Measurements from ENCODE around the gene SRP14. TPM values are rescaled to one million over a fixed set of nuclear protein-coding genes. Genes with fewer than 3 reads are reported as not detected.

Gene SRP14
- total RNA-seq, 1 experiment from 2014 or later, result 223 TPM

- H3K27me3 Mint-ChIP-seq (ENCODE audit: insufficient read depth, unreplicated experiment), result no peaks in the 10 kb centered on the region
- no peaks in the 10 kb centered on the region; the same call in 1 of the 2 replicates for H3K36me3 ChIP-seq (ENCODE audit: control insufficient read depth, insufficient read depth, low read length)
- no peaks in the 10 kb centered on the region for H3K9me3 Mint-ChIP-seq (ENCODE audit: unreplicated experiment)
- no peaks in the 10 kb centered on the region for H3K27me3 ChIP-seq (replicated peaks; ENCODE audit: control insufficient read depth, insufficient read depth, low read length)
- no peaks in the 10 kb centered on the region for H3K4me1 Mint-ChIP-seq (ENCODE audit: low read depth, unreplicated experiment)
- ChIA-PET POLR2A (no interaction called here), CTCF (interaction anchor here (0.9 kb wide), 1 partner anchor 142 kb away, joined by 3 read pairs; no protein-coding TSS in a partner anchor)
- no peaks in the 10 kb centered on the region for H3K9me3 ChIP-seq
- H3K4me3 ChIP-seq (ENCODE audit: low read depth, low read length), result no peak overlapping the region
- peak in 1 of 2 experiments; percentile 40 for DNase-seq
- peak; percentile 31 to 62 for TF ChIP-seq CTCF (IDR thresholded peaks at IDR 0.05; ENCODE audit: insufficient read depth in 1 of 2, low read depth in 1 of 2, low read length in 1 of 2, severe bottlenecking in 1 of 2, unreplicated experiment in 1 of 2)
- peaks cover 71% of the 10 kb centered on the region for H3K36me3 Mint-ChIP-seq (ENCODE audit: insufficient read depth, unreplicated experiment)
- H3K4me3 Mint-ChIP-seq (ENCODE audit: unreplicated experiment), result no peak overlapping the region
- no peak overlapping the region for H3K27ac Mint-ChIP-seq (ENCODE audit: unreplicated experiment)
- H3K4me1 ChIP-seq, result no peaks in the 10 kb centered on the region
- intact Hi-C loops (cut with micrococcal nuclease; ENCODE audit: unreplicated experiment), result no loop called here
- BruUV-seq (replicated peaks), result no TSS peak
Observed at GRCh38 chr15:40029979-40030893, 8.7 kb downstream of the SRP14 start.

- Histone ChIP-seq H3K4me1 (no peaks in the 10 kb centered on the region), H3K4me3 (ENCODE audit: low read depth, low read length) (no peak overlapping the region), H3K27me3 (replicated peaks; ENCODE audit: control insufficient read depth, insufficient read depth, low read length) (no peaks in the 10 kb centered on the region), H3K9me3 (no peaks in the 10 kb centered on the region), H3K36me3 (ENCODE audit: control insufficient read depth, insufficient read depth, low read length) (no peaks in the 10 kb centered on the region; the same call in 1 of the 2 replicates)
- TF ChIP-seq CTCF (IDR thresholded peaks at IDR 0.05; ENCODE audit: insufficient read depth in 1 of 2, low read depth in 1 of 2, low read length in 1 of 2, severe bottlenecking in 1 of 2, unreplicated experiment in 1 of 2), result no peak
- Mint-ChIP-seq H3K4me3 (ENCODE audit: unreplicated experiment) (no peak overlapping the region), H3K9me3 (ENCODE audit: unreplicated experiment) (no peaks in the 10 kb centered on the region), H3K4me1 (ENCODE audit: low read depth, unreplicated experiment) (no peaks in the 10 kb centered on the region), H3K27ac (ENCODE audit: unreplicated experiment) (no peak overlapping the region), H3K36me3 (ENCODE audit: insufficient read depth, unreplicated experiment) (peaks cover 69% of the 10 kb centered on the region), H3K27me3 (ENCODE audit: insufficient read depth, unreplicated experiment) (no peaks in the 10 kb centered on the region)
- intact Hi-C loops (cut with micrococcal nuclease; ENCODE audit: unreplicated experiment), result no loop called here
- no peak for DNase-seq
- POLR2A ChIA-PET, result no interaction called here
- CTCF ChIA-PET, result no interaction called here
- BruUV-seq (replicated peaks), result no TSS peak
Observed at GRCh38 chr15:40028853-40029252, 10.1 kb downstream of the SRP14 start.

GRCh38 chr15:40028193-40028592 lies 10.8 kb downstream of the SRP14 start:
- Mint-ChIP-seq H3K9me3 (ENCODE audit: unreplicated experiment) (no peaks in the 10 kb centered on the region), H3K4me3 (ENCODE audit: unreplicated experiment) (no peak overlapping the region), H3K27ac (ENCODE audit: unreplicated experiment) (no peak overlapping the region), H3K4me1 (ENCODE audit: low read depth, unreplicated experiment) (no peaks in the 10 kb centered on the region), H3K27me3 (ENCODE audit: insufficient read depth, unreplicated experiment) (no peaks in the 10 kb centered on the region), H3K36me3 (ENCODE audit: insufficient read depth, unreplicated experiment) (peaks cover 69% of the 10 kb centered on the region)
- H3K36me3 ChIP-seq (ENCODE audit: control insufficient read depth, insufficient read depth, low read length), result no peaks in the 10 kb centered on the region; the same call in 1 of the 2 replicates
- CTCF ChIA-PET, result no interaction called here
- no peak for TF ChIP-seq CTCF (IDR thresholded peaks at IDR 0.05; ENCODE audit: insufficient read depth in 1 of 2, low read depth in 1 of 2, low read length in 1 of 2, severe bottlenecking in 1 of 2, unreplicated experiment in 1 of 2)
- BruUV-seq (replicated peaks), result no TSS peak
- POLR2A ChIA-PET, result no interaction called here
- H3K4me3 ChIP-seq (ENCODE audit: low read depth, low read length), result no peak overlapping the region
- no peaks in the 10 kb centered on the region for H3K9me3 ChIP-seq
- intact Hi-C loops (cut with micrococcal nuclease; ENCODE audit: unreplicated experiment), result no loop called here
- DNase-seq, result no peak
- H3K27me3 ChIP-seq (replicated peaks; ENCODE audit: control insufficient read depth, insufficient read depth, low read length), result no peaks in the 10 kb centered on the region
- no peaks in the 10 kb centered on the region for H3K4me1 ChIP-seq

All from Caco-2 (cell line).